ENCODE results near the gene IFNL1. TPM values are rescaled to one million over a fixed set of nuclear protein-coding genes. Genes with fewer than 3 reads are reported as not detected.
A peak's percentile ranks its signal among the peaks of the same experiment; 100 is the strongest.

Gene IFNL1
- total RNA-seq, 1 experiment from 2014 or later = 0.57 TPM

- H3K4me1 ChIP-seq (ENCODE audit: control insufficient read depth, insufficient read depth, low read length) = peaks cover 4% of the 10 kb centered on the region
- POLR2A ChIA-PET = interaction anchor here (0.8 kb wide), 1 partner anchor 15 kb away, joined by 3 read pairs; no protein-coding TSS in a partner anchor
- H3K4me3 ChIP-seq (ENCODE audit: low read depth in 2 of 2, low read length in 2 of 2) = no peak overlapping the region
- no peaks in the 10 kb centered on the region for H3K9me3 ChIP-seq (ENCODE audit: control insufficient read depth, insufficient read depth, low read depth, low read length)
- TF ChIP-seq POLR2AphosphoS5 (IDR thresholded peaks at IDR 0.05; ENCODE audit: low read depth, low read length) (no peak), SIN3A (IDR thresholded peaks at IDR 0.05; ENCODE audit: borderline replicate concordance, insufficient read depth, low read depth, low read length) (no peak), TCF7L2 (IDR thresholded peaks at IDR 0.05; ENCODE audit: low read depth, low read length) (no peak)
- TF ChIP-seq, protein P1, sequence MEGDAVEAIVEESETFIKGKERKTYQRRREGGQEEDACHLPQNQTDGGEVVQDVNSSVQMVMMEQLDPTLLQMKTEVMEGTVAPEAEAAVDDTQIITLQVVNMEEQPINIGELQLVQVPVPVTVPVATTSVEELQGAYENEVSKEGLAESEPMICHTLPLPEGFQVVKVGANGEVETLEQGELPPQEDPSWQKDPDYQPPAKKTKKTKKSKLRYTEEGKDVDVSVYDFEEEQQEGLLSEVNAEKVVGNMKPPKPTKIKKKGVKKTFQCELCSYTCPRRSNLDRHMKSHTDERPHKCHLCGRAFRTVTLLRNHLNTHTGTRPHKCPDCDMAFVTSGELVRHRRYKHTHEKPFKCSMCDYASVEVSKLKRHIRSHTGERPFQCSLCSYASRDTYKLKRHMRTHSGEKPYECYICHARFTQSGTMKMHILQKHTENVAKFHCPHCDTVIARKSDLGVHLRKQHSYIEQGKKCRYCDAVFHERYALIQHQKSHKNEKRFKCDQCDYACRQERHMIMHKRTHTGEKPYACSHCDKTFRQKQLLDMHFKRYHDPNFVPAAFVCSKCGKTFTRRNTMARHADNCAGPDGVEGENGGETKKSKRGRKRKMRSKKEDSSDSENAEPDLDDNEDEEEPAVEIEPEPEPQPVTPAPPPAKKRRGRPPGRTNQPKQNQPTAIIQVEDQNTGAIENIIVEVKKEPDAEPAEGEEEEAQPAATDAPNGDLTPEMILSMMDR (IDR thresholded peaks at IDR 0.05) = no peak
- TF ChIP-seq, protein P2, sequence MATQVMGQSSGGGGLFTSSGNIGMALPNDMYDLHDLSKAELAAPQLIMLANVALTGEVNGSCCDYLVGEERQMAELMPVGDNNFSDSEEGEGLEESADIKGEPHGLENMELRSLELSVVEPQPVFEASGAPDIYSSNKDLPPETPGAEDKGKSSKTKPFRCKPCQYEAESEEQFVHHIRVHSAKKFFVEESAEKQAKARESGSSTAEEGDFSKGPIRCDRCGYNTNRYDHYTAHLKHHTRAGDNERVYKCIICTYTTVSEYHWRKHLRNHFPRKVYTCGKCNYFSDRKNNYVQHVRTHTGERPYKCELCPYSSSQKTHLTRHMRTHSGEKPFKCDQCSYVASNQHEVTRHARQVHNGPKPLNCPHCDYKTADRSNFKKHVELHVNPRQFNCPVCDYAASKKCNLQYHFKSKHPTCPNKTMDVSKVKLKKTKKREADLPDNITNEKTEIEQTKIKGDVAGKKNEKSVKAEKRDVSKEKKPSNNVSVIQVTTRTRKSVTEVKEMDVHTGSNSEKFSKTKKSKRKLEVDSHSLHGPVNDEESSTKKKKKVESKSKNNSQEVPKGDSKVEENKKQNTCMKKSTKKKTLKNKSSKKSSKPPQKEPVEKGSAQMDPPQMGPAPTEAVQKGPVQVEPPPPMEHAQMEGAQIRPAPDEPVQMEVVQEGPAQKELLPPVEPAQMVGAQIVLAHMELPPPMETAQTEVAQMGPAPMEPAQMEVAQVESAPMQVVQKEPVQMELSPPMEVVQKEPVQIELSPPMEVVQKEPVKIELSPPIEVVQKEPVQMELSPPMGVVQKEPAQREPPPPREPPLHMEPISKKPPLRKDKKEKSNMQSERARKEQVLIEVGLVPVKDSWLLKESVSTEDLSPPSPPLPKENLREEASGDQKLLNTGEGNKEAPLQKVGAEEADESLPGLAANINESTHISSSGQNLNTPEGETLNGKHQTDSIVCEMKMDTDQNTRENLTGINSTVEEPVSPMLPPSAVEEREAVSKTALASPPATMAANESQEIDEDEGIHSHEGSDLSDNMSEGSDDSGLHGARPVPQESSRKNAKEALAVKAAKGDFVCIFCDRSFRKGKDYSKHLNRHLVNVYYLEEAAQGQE (IDR thresholded peaks at IDR 0.05; ENCODE audit: insufficient read depth in 1 of 2, low read depth in 2 of 2, low read length in 1 of 2) = no peak
- ATAC-seq = no peak
- H3K27ac ChIP-seq (ENCODE audit: low read length) = no peak overlapping the region
- in situ Hi-C loops (cut with HindIII; ENCODE audit: low pct_unique_long_range_greater_than_20kb, low sequenced_read_pairs) = no loop called here
- peaks cover 6% of the 10 kb centered on the region for H3K27me3 ChIP-seq (ENCODE audit: control insufficient read depth, insufficient read depth, low read length)
- no peak for DNase-seq (ENCODE audit: low read depth, low spot score)
- CTCF ChIA-PET = interaction anchor here (1.4 kb wide), 1 partner anchor 8 kb away, joined by 4 read pairs; no protein-coding TSS in a partner anchor
- no TSS peak for BruUV-seq (replicated peaks)
- intact Hi-C loops (cut with micrococcal nuclease; ENCODE audit: unreplicated experiment) = no loop called here
- H3K36me3 ChIP-seq (ENCODE audit: control insufficient read depth, insufficient read depth, low read length) = no peaks in the 10 kb centered on the region
Observed at GRCh38 chr19:39318690-39319089, 22.5 kb downstream of the IFNL1 start.

DNA sequence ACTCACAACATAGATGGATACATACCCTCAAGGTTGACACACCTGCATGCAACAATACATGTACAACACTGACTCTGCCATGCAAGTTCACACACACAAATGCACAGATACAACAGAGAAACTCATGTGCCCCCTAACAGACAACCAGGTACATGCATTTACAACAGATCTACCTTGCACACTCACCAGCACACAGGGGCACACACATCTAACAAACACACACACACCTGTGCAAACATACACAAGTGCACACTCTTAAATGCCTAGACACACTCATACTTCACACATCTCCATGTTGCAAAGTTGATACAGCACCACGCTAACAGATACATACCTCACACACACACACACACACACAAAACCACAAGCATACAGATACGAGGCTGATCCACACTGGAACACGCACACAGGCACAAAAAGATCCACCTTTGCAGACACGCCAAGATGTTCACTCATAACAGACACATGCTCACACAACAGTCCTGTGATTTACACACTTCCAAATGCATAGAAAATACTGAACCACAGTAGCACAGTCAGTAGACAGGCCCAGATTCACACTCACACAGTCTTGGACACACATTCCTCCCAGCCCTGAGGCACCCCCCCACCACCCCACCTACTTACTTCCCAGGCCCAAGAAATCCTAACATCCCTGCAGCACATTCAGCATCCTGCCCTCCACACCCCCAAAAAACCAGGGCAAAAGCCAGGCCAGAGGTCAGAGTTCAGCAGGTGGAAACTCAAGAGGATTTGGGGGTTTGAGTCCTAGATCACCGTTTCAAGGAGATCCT is 23.1 kb downstream of the IFNL1 start:
- ChIA-PET CTCF (no interaction called here), POLR2A (interaction anchor here (0.8 kb wide), 1 partner anchor 16 kb away, joined by 3 read pairs; no protein-coding TSS in a partner anchor)
- no peaks in the 10 kb centered on the region for H3K36me3 ChIP-seq (ENCODE audit: control insufficient read depth, insufficient read depth, low read length)
- TSS peak; percentile 67 for BruUV-seq (replicated peaks)
- no peaks in the 10 kb centered on the region for H3K9me3 ChIP-seq (ENCODE audit: control insufficient read depth, insufficient read depth, low read depth, low read length)
- ATAC-seq (no peak), DNase-seq (ENCODE audit: low read depth, low spot score) (no peak)
- intact Hi-C loops (cut with micrococcal nuclease; ENCODE audit: unreplicated experiment) = no loop called here
- H3K27ac ChIP-seq (ENCODE audit: low read length) = no peak overlapping the region
- H3K4me1 ChIP-seq (ENCODE audit: control insufficient read depth, insufficient read depth, low read length) = peaks cover 4% of the 10 kb centered on the region
- TF ChIP-seq POLR2AphosphoS5 (IDR thresholded peaks at IDR 0.05; ENCODE audit: low read depth, low read length) (no peak), TCF7L2 (IDR thresholded peaks at IDR 0.05; ENCODE audit: low read depth, low read length) (no peak), SIN3A (IDR thresholded peaks at IDR 0.05; ENCODE audit: borderline replicate concordance, insufficient read depth, low read depth, low read length) (no peak)
- H3K4me3 ChIP-seq (ENCODE audit: low read depth in 2 of 2, low read length in 2 of 2) = peak overlapping the region in 1 of 2 experiments; percentile 56; a peak in 1 of 4 replicates
- in situ Hi-C loops (cut with HindIII; ENCODE audit: low pct_unique_long_range_greater_than_20kb, low sequenced_read_pairs) = no loop called here
- H3K27me3 ChIP-seq (ENCODE audit: control insufficient read depth, insufficient read depth, low read length) = peaks cover 6% of the 10 kb centered on the region

DNA sequence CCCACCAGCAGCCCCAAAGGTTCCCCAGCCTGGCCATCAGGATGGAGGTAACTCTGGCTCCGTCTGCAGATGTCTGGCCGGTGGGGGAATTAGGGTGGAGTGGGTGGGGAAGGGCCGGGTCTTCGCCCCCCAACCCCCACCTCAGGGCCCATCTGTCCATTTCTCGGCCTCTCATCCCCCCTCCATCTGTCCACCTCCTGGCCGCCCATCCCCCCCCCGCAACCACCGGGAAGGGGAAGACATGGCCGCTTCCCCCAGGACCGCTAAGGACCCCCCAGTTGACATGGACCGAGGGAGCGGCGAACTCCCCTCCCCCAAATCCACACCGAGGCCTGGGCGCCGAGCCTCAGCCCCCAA is 23.7 kb downstream of the IFNL1 start:
- in situ Hi-C loops (cut with HindIII; ENCODE audit: low pct_unique_long_range_greater_than_20kb, low sequenced_read_pairs) = no loop called here

More for the DNA sequence above, 23.7 kb downstream of the IFNL1 start:
- TF ChIP-seq, protein P2 (IDR thresholded peaks at IDR 0.05; ENCODE audit: insufficient read depth in 1 of 2, low read depth in 2 of 2, low read length in 1 of 2) = no peak
- TF ChIP-seq SIN3A (IDR thresholded peaks at IDR 0.05; ENCODE audit: borderline replicate concordance, insufficient read depth, low read depth, low read length) (no peak), TCF7L2 (IDR thresholded peaks at IDR 0.05; ENCODE audit: low read depth, low read length) (no peak), POLR2AphosphoS5 (IDR thresholded peaks at IDR 0.05; ENCODE audit: low read depth, low read length) (no peak)
- TF ChIP-seq, protein P1 (IDR thresholded peaks at IDR 0.05) = no peak
- Histone ChIP-seq H3K27me3 (ENCODE audit: control insufficient read depth, insufficient read depth, low read length) (peaks cover 6% of the 10 kb centered on the region), H3K9me3 (ENCODE audit: control insufficient read depth, insufficient read depth, low read depth, low read length) (no peaks in the 10 kb centered on the region), H3K36me3 (ENCODE audit: control insufficient read depth, insufficient read depth, low read length) (no peaks in the 10 kb centered on the region), H3K4me3 (ENCODE audit: low read depth in 2 of 2, low read length in 2 of 2) (peak overlapping the region; percentile 34 to 56), H3K27ac (ENCODE audit: low read length) (no peak overlapping the region; the same call in 1 of the 2 replicates), H3K4me1 (ENCODE audit: control insufficient read depth, insufficient read depth, low read length) (peaks cover 4% of the 10 kb centered on the region)
- ChIA-PET CTCF (no interaction called here), POLR2A (interaction anchor here (0.6 kb wide), 1 partner anchor 116 kb away, joined by 3 read pairs; the partner anchor contains the start of gene RPS16)
- ATAC-seq (no peak), DNase-seq (ENCODE audit: low read depth, low spot score) (no peak)
- BruUV-seq (replicated peaks) = no TSS peak
- intact Hi-C loops (cut with micrococcal nuclease; ENCODE audit: unreplicated experiment) = no loop called here

Measured in Panc1 (cell line).